Activated CD8-positive, alpha-beta T cell treated with anti-CD3 and anti-CD28 coated beads, Interleukin-2, amount 10 ng/mL, durations not matched to agents 7 days and 5 days (primary cell): ENCODE data around the gene UBE2D1. TPM values are rescaled to one million over a fixed set of nuclear protein-coding genes. Genes with fewer than 3 reads are reported as not detected.

ENCODE experiments used
- ATAC-seq: fragments of 150-1000 bp; cut with Tn5 transposase; one replicate; pipeline ENCODE4 v1.10.0; 2021; ENCODE audit warnings: moderate library complexity
- CTCF ChIA-PET: fragments of 350-600 bp; sonication (Branson Sonifier 250); formaldehyde crosslinking; loops from one replicate; lab custom pipeline; 2021; ENCODE audit warnings: antibody characterized with exemption; lab: Charles Lee
- POLR2A ChIA-PET: fragments of 350-600 bp; sonication (Branson Sonifier 250); formaldehyde crosslinking; loops from one replicate; lab custom pipeline; 2021; ENCODE audit warnings: antibody characterized with exemption; lab: Charles Lee
- DNase-seq: peaks from one replicate; pipeline ENCODE4 v3.0.0-alpha.2; 2020
- H3K27ac Mint-ChIP-seq: one replicate; pipeline ENCODE4 v1.8.0; 2021; ENCODE audit warnings: mild to moderate bottlenecking, mixed read lengths
- H3K27me3 Mint-ChIP-seq: one replicate; pipeline ENCODE4 v1.8.0; 2021; ENCODE audit warnings: low read depth, mixed read lengths
- H3K36me3 Mint-ChIP-seq: one replicate; pipeline ENCODE4 v1.8.0; 2021; ENCODE audit warnings: low read depth, mixed read lengths
- H3K4me1 Mint-ChIP-seq: one replicate; pipeline ENCODE4 v1.8.0; 2021; ENCODE audit warnings: low read depth, mixed read lengths
- H3K4me3 Mint-ChIP-seq: one replicate; pipeline ENCODE4 v1.8.0; 2021; ENCODE audit warnings: mild to moderate bottlenecking, mixed read lengths
- H3K9me3 Mint-ChIP-seq: one replicate; pipeline ENCODE4 v1.8.0; 2022; ENCODE audit warnings: mixed read lengths; ENCODE audit not compliant: insufficient read depth
- total RNA-seq, 2 experiments: library from RNA; stranded (reverse); gene quantifications; one replicate each; pipeline ENCODE4 v1.2.3, GENCODE V29; 2021

The UBE2D1 gene
- 10 to 100 TPM; 12.2 to 12.3 TPM for total RNA-seq

DNA sequence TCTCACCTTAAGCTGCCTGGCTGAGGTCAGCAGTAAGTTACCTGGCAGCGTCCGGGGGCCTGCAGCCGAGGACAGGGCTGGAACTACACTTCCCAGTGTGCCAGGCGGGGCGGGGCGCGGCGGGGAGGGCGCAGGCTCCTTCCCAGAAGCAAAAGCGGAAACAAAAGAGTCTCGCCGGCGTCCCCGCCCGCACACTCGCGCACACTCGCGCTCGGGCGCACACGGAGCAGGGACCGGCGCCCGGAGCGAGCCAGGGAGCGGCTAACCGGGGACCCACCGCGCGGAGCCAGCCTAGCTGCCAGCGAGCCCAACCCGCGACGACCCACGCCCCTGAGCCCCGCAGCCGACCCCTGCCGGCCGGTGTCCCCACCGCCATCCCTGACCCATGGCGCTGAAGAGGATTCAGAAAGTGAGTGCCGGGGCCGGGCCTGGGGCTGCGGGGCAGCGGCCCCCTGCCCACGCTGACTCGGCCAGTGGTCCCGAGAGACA is at the start of gene UBE2D1:
TSS of gene UBE2D1 (plus strand) at position 190 of the 489 bp plus-strand sequence. CDS start at position 386, 196 bp downstream.
- no peaks in the 10 kb centered on the region for H3K9me3 Mint-ChIP-seq

GRCh38 chr10:58291538-58292174 is 43.1 kb upstream of the UBE2D1 start:
- H3K9me3 Mint-ChIP-seq, result no peaks in the 10 kb centered on the region
- POLR2A ChIA-PET, result no interaction called here
- H3K4me1 Mint-ChIP-seq, result no peaks in the 10 kb centered on the region
- CTCF ChIA-PET, result interaction anchor here (0.7 to 7.4 kb wide), 23 partner anchors 9 to 139 kb away, joined by 3 to 137 read pairs (median 5); partner anchors contain the start of genes CISD1 and TFAM
- DNase-seq, result peak; percentile 53
- peaks cover 8% of the 10 kb centered on the region for H3K36me3 Mint-ChIP-seq
- H3K4me3 Mint-ChIP-seq, result no peak overlapping the region
- no peaks in the 10 kb centered on the region for H3K27me3 Mint-ChIP-seq
- H3K27ac Mint-ChIP-seq, result no peak overlapping the region
- ATAC-seq, result peak; percentile 61

More for the DNA sequence above, at the start of gene UBE2D1:
- CTCF ChIA-PET, result no interaction called here
- ATAC-seq, result peak; percentile 96
- peak; percentile 85 for DNase-seq
- Mint-ChIP-seq H3K36me3 (peaks cover 9% of the 10 kb centered on the region), H3K27ac (peak within 1 kb of the TSS; percentile 49), H3K4me3 (peak within 1 kb of the TSS; percentile 88), H3K4me1 (peaks cover 25% of the 10 kb centered on the region), H3K27me3 (peaks cover 18% of the 10 kb centered on the region)
- POLR2A ChIA-PET, result interaction anchor here (1.2 to 2.1 kb wide), 2 partner anchors 10 to 51 kb away, joined by 4 to 8 read pairs; partner anchors contain the start of gene TFAM

GRCh38 chr10:58293989-58294388 is 40.8 kb upstream of the UBE2D1 start:
- no peak overlapping the region for H3K27ac Mint-ChIP-seq
- no peaks in the 10 kb centered on the region for H3K9me3 Mint-ChIP-seq
- DNase-seq, result no peak
- H3K4me1 Mint-ChIP-seq, result no peaks in the 10 kb centered on the region
- H3K27me3 Mint-ChIP-seq, result no peaks in the 10 kb centered on the region
- ATAC-seq, result no peak
- POLR2A ChIA-PET, result interaction anchor here (0.7 kb wide), 1 partner anchor 37 kb away, joined by 3 read pairs; no protein-coding TSS in a partner anchor
- CTCF ChIA-PET, result interaction anchor here (7.4 kb wide), 1 partner anchor 116 kb away, joined by 137 read pairs; no protein-coding TSS in a partner anchor
- H3K36me3 Mint-ChIP-seq, result peaks cover 8% of the 10 kb centered on the region
- no peak overlapping the region for H3K4me3 Mint-ChIP-seq

GRCh38 chr10:58299580-58299979 is 35.2 kb upstream of the UBE2D1 start:
- Mint-ChIP-seq H3K27me3 (peaks cover 12% of the 10 kb centered on the region), H3K4me1 (no peaks in the 10 kb centered on the region), H3K36me3 (no peaks in the 10 kb centered on the region), H3K9me3 (no peaks in the 10 kb centered on the region), H3K4me3 (no peak overlapping the region), H3K27ac (no peak overlapping the region)
- CTCF ChIA-PET, result interaction anchor here (0.5 to 4.2 kb wide), 25 partner anchors 9 to 231 kb away, joined by 3 to 41 read pairs (median 4); partner anchors contain the start of genes BICC1, CISD1 and TFAM
- peak; percentile 65 for DNase-seq
- POLR2A ChIA-PET, result no interaction called here
- ATAC-seq, result peak; percentile 68

DNA sequence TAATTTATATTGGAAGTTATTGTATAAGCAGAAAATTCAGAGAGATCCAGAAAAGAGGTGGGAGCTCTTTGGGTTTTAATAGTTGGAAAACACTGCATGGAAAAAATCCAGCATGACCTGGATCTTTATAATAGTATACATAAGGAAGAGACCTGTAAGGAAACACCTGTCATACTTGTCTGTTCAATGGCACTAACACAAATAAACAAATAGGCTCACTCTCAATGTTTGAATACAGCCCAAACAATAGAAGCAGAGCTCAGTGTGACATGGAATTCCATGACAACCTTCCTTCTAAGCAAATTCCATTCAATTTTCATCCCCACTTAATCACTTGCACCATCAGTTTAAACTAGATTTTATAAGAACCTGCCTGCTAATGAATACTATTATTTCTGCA is 34.1 kb upstream of the UBE2D1 start:
- Mint-ChIP-seq H3K4me1 (no peaks in the 10 kb centered on the region), H3K9me3 (no peaks in the 10 kb centered on the region), H3K27ac (no peak overlapping the region), H3K4me3 (no peak overlapping the region), H3K36me3 (no peaks in the 10 kb centered on the region), H3K27me3 (peaks cover 12% of the 10 kb centered on the region)
- no peak for ATAC-seq
- ChIA-PET POLR2A (no interaction called here), CTCF (interaction anchor here (1.1 to 4.2 kb wide), 10 partner anchors 10 to 230 kb away, joined by 3 to 41 read pairs (median 6); partner anchors contain the start of genes CISD1 and TFAM)
- no peak for DNase-seq

GRCh38 chr10:58302254-58302653 is 32.6 kb upstream of the UBE2D1 start:
- Mint-ChIP-seq H3K9me3 (no peaks in the 10 kb centered on the region), H3K36me3 (no peaks in the 10 kb centered on the region), H3K27me3 (peaks cover 21% of the 10 kb centered on the region), H3K27ac (no peak overlapping the region), H3K4me3 (no peak overlapping the region), H3K4me1 (no peaks in the 10 kb centered on the region)
- DNase-seq, result no peak
- POLR2A ChIA-PET, result no interaction called here
- no peak for ATAC-seq
- CTCF ChIA-PET, result interaction anchor here (0.7 to 4.2 kb wide), 3 partner anchors 12 to 124 kb away, joined by 3 to 35 read pairs (median 4); partner anchors contain the start of gene TFAM

- no peaks in the 10 kb centered on the region for H3K36me3 Mint-ChIP-seq
- peaks cover 25% of the 10 kb centered on the region for H3K27me3 Mint-ChIP-seq
- ChIA-PET POLR2A (no interaction called here), CTCF (interaction anchor here (1.2 to 1.8 kb wide), 3 partner anchors 11 to 81 kb away, joined by 3 to 7 read pairs (median 5); partner anchors contain the start of gene TFAM)
- no peak overlapping the region for H3K4me3 Mint-ChIP-seq
- no peaks in the 10 kb centered on the region for H3K4me1 Mint-ChIP-seq
- H3K9me3 Mint-ChIP-seq, result no peaks in the 10 kb centered on the region
- no peak overlapping the region for H3K27ac Mint-ChIP-seq
- DNase-seq, result no peak
- ATAC-seq, result no peak
Observed at GRCh38 chr10:58304099-58304633, 30.6 kb upstream of the UBE2D1 start.

GRCh38 chr10:58305821-58306220 is 29.0 kb upstream of the UBE2D1 start:
- no peaks in the 10 kb centered on the region for H3K9me3 Mint-ChIP-seq
- no peak overlapping the region for H3K4me3 Mint-ChIP-seq
- ChIA-PET CTCF (interaction anchor here (1.3 kb wide), 1 partner anchor 10 kb away, joined by 3 read pairs; no protein-coding TSS in a partner anchor), POLR2A (no interaction called here)
- H3K36me3 Mint-ChIP-seq, result no peaks in the 10 kb centered on the region
- H3K27me3 Mint-ChIP-seq, result peaks cover 30% of the 10 kb centered on the region
- H3K4me1 Mint-ChIP-seq, result no peaks in the 10 kb centered on the region
- DNase-seq, result no peak
- ATAC-seq, result no peak
- H3K27ac Mint-ChIP-seq, result no peak overlapping the region

DNA sequence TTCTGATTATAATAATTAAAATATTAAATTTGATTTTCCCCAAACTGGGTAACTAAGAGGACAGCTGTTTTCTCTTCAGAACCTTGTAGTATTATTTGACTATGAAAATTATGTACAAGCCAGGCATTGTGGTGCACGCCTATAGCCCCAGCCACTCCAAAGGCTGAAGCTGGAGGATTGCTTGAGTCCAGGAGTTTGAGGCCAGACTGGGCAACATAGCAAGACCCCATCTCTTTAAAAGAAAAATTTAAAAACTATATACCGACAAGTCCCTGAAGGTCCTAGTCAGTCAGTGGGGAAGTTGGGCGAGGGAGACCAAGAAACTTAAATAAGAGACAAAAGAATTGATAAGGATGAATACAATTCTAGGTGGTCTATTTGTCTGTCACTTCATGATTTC is 27.1 kb upstream of the UBE2D1 start:
- Mint-ChIP-seq H3K4me1 (no peaks in the 10 kb centered on the region), H3K9me3 (no peaks in the 10 kb centered on the region), H3K36me3 (no peaks in the 10 kb centered on the region), H3K4me3 (no peak overlapping the region), H3K27ac (no peak overlapping the region), H3K27me3 (peaks cover 27% of the 10 kb centered on the region)
- CTCF ChIA-PET, result interaction anchor here (1.6 kb wide), 1 partner anchor 8 kb away, joined by 4 read pairs; no protein-coding TSS in a partner anchor
- POLR2A ChIA-PET, result interaction anchor here (0.8 kb wide), 1 partner anchor 18 kb away, joined by 7 read pairs; no protein-coding TSS in a partner anchor
- DNase-seq (no peak), ATAC-seq (no peak)

GRCh38 chr10:58311026-58311425 is 23.8 kb upstream of the UBE2D1 start:
- Mint-ChIP-seq H3K4me1 (no peaks in the 10 kb centered on the region), H3K9me3 (no peaks in the 10 kb centered on the region), H3K27me3 (peaks cover 24% of the 10 kb centered on the region), H3K36me3 (no peaks in the 10 kb centered on the region), H3K27ac (no peak overlapping the region), H3K4me3 (no peak overlapping the region)
- CTCF ChIA-PET, result interaction anchor here (1.1 to 1.3 kb wide), 2 partner anchors 11 to 133 kb away, joined by 3 to 4 read pairs; no protein-coding TSS in a partner anchor
- DNase-seq, result no peak
- no peak for ATAC-seq
- POLR2A ChIA-PET, result no interaction called here

- Mint-ChIP-seq H3K27ac (no peak overlapping the region), H3K9me3 (no peaks in the 10 kb centered on the region), H3K27me3 (peaks cover 12% of the 10 kb centered on the region), H3K4me1 (no peaks in the 10 kb centered on the region), H3K4me3 (no peak overlapping the region), H3K36me3 (no peaks in the 10 kb centered on the region)
- ChIA-PET POLR2A (no interaction called here), CTCF (interaction anchor here (1.2 to 3.3 kb wide), 2 partner anchors 18 to 140 kb away, joined by 3 to 13 read pairs; no protein-coding TSS in a partner anchor)
- no peak for DNase-seq
- ATAC-seq, result no peak
Observed at GRCh38 chr10:58316874-58317273, 17.9 kb upstream of the UBE2D1 start.
